Panc1 (cell line): ENCODE data around the gene KIAA1958.

Source experiments
- CTCF ChIP-seq: fragments of 450-650 bp; IDR thresholded peaks from 2 replicates; pipeline ENCODE4 v1.5.1; 2017; ENCODE audit warnings: mild to moderate bottlenecking
- POLR2AphosphoS5 ChIP-seq: IDR thresholded peaks from 2 replicates; pipeline ENCODE4 v1.6.1; 2012; ENCODE audit warnings: mild to moderate bottlenecking, low read depth, low read length, moderate library complexity
- TCF7L2 ChIP-seq: IDR thresholded peaks from 2 replicates; pipeline ENCODE4 v1.6.1; 2011; ENCODE audit warnings: mild to moderate bottlenecking, low read depth, low read length, inconsistent platforms
- TF ChIP-seq, protein P1 (sequence below), 2 experiments: IDR thresholded peaks; 2 replicates each; pipeline ENCODE4 v1.6.1; 2011 to 2012; ENCODE audit warnings: low read depth in 2 of 2, control low read depth in 1 of 2, low read length in 1 of 2, mild to moderate bottlenecking in 1 of 2, moderate library complexity in 1 of 2; ENCODE audit not compliant: insufficient read depth in 1 of 2

GRCh38 chr9:112540800-112541199, 54.2 kb downstream of the KIAA1958 start:
- TF ChIP-seq POLR2AphosphoS5 (no peak), CTCF (no peak), TCF7L2 (no peak)
- TF ChIP-seq, protein P1, sequence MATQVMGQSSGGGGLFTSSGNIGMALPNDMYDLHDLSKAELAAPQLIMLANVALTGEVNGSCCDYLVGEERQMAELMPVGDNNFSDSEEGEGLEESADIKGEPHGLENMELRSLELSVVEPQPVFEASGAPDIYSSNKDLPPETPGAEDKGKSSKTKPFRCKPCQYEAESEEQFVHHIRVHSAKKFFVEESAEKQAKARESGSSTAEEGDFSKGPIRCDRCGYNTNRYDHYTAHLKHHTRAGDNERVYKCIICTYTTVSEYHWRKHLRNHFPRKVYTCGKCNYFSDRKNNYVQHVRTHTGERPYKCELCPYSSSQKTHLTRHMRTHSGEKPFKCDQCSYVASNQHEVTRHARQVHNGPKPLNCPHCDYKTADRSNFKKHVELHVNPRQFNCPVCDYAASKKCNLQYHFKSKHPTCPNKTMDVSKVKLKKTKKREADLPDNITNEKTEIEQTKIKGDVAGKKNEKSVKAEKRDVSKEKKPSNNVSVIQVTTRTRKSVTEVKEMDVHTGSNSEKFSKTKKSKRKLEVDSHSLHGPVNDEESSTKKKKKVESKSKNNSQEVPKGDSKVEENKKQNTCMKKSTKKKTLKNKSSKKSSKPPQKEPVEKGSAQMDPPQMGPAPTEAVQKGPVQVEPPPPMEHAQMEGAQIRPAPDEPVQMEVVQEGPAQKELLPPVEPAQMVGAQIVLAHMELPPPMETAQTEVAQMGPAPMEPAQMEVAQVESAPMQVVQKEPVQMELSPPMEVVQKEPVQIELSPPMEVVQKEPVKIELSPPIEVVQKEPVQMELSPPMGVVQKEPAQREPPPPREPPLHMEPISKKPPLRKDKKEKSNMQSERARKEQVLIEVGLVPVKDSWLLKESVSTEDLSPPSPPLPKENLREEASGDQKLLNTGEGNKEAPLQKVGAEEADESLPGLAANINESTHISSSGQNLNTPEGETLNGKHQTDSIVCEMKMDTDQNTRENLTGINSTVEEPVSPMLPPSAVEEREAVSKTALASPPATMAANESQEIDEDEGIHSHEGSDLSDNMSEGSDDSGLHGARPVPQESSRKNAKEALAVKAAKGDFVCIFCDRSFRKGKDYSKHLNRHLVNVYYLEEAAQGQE (IDR thresholded peaks at IDR 0.05; ENCODE audit: insufficient read depth in 1 of 2, low read depth in 2 of 2, low read length in 1 of 2) = no peak
